Activated T-cell treated with anti-CD3 and anti-CD28 coated beads, Interleukin-2, amount 50 U/mL, for 48 hours (primary cell): ENCODE results near the gene SLC24A3.
"Not testable (repeated sequence)": the region's sequence is repeated elsewhere in the genome, so short reads cannot be mapped to it uniquely, and the experiment has no call there.

Source experiments
- DNase-seq, 2 experiments: peaks; one replicate each; pipeline ENCODE4 v3.0.0-alpha.2; 2020

SLC24A3 gene

GRCh38 chr20:19725814-19726525 is 513.5 kb downstream of the SLC24A3 start:
- no peak for DNase-seq

DNA sequence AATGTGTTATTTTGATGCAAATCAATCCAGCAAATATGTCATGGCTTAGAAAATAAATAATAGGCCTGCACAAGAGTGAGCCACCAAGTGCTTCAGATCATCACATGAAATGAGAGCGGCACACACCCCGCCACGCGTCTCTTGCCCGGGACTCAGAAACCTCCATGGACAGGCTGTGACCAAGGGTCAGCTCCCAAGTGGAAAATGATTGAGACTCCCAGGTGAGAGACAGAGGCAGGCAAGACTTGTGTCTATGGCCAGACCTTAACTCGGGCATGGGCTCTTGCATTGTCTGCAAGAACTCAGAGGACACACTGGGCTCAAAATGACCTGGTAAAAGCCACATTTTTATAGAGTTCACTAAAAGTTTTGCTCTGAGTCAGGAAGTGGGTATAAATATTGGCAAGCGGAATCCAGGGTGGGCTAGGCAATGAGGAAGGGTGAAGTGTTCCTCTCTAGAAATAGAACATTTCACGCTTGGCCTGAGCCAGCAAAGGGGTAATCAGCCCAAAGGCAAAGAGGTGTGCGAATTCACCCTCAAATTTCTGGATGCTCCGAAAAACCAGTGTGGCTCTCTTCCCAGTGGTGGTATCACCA is 514.9 kb downstream of the SLC24A3 start:
- no peak for DNase-seq

- DNase-seq = peak in 1 of 2 experiments; percentile 22
Measured at GRCh38 chr20:19729672-19730071, 517.2 kb downstream of the SLC24A3 start.

GRCh38 chr20:19730706-19731105 is 518.3 kb downstream of the SLC24A3 start:
- DNase-seq = no peak

- DNase-seq = no peak
Measured at GRCh38 chr20:19734811-19735210, 522.4 kb downstream of the SLC24A3 start.

DNA sequence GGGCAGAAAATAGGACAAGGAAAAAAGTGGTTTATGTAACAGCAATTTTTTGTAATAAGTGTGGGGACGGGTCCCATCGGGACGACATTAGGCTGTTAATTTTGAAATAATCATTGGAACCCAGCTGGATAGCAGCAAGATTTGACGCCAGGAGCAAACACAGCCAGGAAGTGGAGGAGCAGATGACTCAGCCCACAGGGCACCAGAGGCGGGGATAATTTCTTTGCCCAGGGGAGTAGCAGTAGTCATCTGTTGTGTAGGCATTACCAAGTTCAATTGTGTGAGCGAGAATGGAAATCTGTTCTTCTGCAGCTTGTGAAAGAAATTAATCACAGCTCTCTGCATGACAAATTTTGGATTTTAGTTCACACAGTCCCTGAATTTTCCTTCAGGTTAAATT is 523.0 kb downstream of the SLC24A3 start:
- DNase-seq = peak; percentile 23 to 37

GRCh38 chr20:19737025-19737424 is 524.6 kb downstream of the SLC24A3 start:
- DNase-seq = no peak

GRCh38 chr20:19738951-19739350 is 526.5 kb downstream of the SLC24A3 start:
- no peak for DNase-seq

DNA sequence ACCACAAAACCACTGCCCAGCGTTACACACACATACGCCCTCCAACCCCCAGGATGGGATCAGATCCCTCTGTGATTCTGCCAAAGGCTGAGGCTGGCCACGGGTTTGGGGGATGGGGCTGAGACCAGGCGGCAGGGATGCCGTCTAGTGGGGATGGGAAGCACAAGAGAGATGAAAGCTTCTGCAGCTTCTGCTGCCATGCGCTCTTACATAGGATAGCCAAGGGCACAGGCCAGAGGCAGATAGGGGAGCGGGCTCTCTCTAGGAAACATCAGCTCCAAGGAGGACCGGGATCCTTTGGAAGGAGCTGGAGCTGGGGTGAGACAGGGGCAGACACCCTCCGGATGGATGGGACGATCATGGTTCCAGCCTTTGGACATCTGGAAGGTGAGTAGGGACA is 526.9 kb downstream of the SLC24A3 start:
- no peak for DNase-seq

DNA sequence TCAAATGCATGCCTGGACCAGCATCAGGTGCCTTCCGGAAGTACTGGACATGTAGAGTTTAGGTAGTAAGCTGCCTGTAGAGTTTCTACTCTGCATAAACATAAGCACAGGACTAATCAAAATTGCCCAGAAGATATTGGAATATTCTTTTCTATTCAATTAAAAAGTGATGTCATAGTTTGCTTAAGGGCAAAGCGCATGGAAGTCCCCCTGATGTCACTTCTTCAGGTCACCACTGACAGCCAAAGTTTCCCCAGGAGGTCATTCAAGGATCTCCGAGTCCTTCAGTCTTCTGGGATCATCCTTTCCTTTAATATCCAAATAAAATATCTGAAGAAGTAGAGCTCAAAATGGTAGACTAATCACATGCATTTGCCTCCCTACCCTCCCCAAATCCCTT is 528.1 kb downstream of the SLC24A3 start:
- DNase-seq = no peak

DNA sequence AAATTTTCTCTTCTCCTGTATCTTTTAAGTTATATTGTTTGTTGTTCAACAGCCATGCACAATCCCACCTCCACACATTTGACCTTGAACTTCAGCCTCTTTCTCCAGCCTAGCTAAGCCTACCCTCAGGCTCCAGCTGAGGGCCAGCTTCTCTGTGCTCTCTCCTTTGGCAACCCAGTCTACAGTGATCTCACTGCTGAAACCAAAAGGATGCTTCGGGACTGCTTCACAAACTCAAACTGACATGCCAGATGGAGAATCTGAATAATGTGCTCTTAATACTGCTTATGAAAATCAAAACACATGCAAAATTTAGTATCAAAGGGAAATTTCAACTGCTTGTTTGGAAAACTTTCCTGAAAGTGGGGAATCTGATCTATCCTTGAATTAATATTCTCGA is 529.5 kb downstream of the SLC24A3 start:
- DNase-seq = no peak

DNA sequence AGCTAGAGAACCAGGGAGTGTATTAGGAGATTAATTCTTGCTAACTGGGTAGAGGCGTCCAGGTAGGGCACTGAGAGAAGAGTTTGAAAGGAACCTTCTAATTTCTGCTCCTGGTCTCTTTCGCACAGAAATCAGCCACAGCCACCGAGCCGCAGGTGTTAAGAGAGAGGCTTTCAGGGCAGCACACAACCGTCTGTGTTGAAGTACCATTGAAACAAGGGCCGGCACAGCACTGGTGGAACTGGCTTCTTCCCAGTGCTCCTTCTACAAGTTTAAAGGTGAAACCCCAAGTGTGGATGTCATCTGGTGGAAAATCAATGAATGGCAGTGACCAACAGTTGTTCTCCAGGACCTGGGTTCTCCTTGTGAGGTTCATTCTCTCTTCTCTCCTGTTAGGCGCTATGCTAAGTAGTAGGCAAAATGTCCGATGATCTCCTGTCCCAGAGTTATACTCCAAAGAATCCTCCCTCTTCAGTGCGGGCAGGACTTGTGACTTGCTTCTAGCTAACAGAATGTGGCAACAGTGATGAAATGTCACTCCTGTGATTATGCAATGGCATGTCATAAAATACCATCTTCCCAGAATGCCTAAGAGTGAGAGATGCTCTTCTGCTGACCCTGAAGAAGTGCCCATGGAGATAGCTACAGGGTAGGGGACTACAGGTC is 530.7 kb downstream of the SLC24A3 start:
- DNase-seq = no peak

- no peak for DNase-seq
Measured at GRCh38 chr20:19743640-19743995, 531.2 kb downstream of the SLC24A3 start.

DNA sequence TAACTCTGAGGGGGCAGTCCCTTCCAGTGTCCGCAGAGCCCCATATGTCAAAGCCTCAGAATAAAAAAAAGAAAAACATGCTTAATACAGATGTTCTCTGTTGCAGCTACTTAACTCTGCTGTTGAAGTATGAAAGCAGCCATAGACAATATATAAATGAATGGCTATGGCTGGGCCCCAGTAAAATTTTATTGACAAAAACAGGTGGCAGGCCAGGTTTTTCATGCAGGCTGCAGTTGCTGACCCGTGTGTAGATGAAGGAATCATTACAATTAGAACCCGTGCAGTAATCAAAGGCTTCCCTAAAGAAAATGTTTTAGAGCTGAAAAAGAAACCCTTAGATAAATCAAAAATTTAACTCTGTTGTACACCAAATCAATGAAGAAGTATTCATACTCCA is 532.7 kb downstream of the SLC24A3 start:
- DNase-seq = no peak

- DNase-seq = no peak
Measured at GRCh38 chr20:19745584-19745983, 533.1 kb downstream of the SLC24A3 start.

GRCh38 chr20:19746396-19746795 is 534.0 kb downstream of the SLC24A3 start:
- no peak for DNase-seq

GRCh38 chr20:19747903-19748302 is 535.5 kb downstream of the SLC24A3 start:
- DNase-seq = no peak

DNA sequence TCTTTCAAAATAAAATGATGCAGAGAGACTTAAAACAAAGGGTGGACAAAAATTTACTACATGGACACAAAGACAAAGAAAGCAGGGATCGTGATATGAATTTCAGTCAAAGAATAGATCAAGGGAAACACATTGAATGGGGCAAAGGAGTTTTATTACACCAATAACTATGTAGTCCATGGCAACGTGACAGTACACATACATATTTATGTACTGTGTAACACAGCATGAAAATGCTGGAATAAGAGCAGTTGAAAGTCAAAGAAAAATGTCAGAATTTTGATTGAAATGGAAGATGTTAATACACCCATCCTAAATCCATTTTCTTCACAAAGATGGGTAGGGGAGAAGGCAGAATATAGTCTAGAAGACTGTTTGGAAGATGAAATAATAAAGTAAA is 536.2 kb downstream of the SLC24A3 start:
- DNase-seq = no peak

GRCh38 chr20:19749618-19750071 is 537.2 kb downstream of the SLC24A3 start:
- DNase-seq = no peak

DNA sequence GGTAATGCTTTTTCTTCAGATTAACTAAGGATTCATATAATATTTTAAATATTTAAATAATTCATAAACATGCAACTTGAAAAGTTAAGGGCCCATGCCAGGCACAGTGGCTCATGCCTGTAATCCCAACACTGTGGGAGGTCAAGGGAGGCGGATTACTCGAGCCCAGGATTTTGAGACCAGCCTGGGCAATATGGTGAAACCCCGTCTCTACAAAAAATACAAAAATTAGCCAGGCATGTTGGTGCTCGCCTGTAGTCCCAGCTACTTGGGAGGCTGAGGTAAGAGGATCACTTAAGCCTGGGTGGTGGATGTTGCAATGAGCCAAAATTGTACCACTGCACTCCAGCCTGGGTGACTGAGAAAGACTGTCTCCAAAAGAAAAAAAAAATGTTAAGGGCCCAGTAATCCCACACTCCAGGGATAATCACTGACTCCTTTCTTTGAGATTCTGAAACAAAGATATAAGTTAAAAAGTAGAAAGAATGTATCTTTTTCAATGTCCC is 537.7 kb downstream of the SLC24A3 start:
- no peak for DNase-seq

DNA sequence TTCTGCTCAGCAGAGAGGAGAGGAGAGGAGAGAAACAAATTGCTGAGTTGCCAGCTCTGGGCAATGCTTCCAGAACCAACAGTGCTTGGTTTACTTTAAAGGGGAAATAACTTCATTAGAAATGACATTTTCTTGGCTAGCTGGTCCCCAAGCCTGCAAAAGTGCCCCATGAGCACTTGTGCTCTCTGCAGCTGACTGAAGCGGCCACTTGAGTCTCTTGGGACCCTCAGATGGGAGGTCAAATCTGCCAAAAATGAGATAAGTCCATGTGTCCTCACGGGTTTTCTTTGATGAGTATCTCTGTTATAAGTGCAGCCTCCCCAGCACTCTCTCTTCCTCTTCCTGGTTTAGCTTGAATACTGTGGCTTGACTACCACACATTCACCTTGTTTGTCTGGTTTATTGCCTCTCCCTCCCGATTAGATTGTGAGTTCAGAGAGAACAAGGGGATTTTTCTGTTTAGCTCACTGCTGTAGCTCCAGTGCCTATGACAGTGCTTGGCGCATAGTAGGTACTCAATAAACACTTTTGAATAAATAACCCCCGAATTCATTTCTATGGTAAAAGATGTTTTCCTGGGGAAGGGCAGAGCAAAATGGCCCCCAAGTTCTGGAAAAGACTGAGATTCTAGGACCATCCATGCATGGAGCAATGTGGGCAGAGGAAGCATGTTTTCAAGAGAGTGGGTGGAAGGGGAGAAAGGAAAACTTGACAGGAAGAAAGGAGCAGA is 538.6 kb downstream of the SLC24A3 start:
- DNase-seq = no peak

DNA sequence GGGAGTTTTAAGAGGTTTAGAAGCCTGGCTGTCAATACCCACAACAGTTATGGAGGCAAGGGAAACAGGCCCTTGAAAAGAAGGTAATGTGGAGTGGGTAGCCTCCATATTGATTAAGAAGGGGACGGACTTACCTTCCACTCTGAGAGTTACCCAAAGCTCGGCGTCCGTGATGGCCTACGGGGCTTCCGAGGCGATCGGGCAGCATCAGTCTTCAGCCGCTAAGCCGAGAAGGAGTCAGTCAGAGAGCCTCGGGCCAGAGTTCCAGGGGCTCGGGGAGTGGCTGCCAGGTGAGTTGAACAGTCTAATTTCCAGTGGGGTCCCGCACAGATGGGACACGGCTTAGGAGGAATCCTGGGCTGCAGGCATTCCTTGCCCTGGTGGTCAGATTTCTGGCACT is 541.8 kb downstream of the SLC24A3 start:
- not testable (repeated sequence) for DNase-seq

GRCh38 chr20:19756761-19757486 is 544.5 kb downstream of the SLC24A3 start:
- DNase-seq = no peak
